GM10248 (cell line): ENCODE data around the gene PIP4K2A.
"Not testable (repeated sequence)": the region's sequence is repeated elsewhere in the genome, so short reads cannot be mapped to it uniquely, and the experiment has no call there.

Experiments
- CTCF ChIA-PET: fragments of 300-600 bp; sonication (Branson Sonifier 250); formaldehyde crosslinking; extraction: SDS; loops from one replicate; lab custom pipeline; 2021; ENCODE audit warnings: antibody characterized with exemption; lab: Yijun Ruan, JAX
- POLR2A ChIA-PET: fragments of 350-650 bp; sonication (Branson Sonifier 250); formaldehyde crosslinking; extraction: SDS; loops from one replicate; lab custom pipeline; 2020; ENCODE audit warnings: antibody characterized with exemption; lab: Yijun Ruan, JAX
- DNase-seq: peaks from one replicate; pipeline ENCODE4 v3.0.0; 2012; ENCODE audit errors: extremely low spot score
- TF ChIP-seq, protein P1 (sequence below): IDR thresholded peaks from 2 replicates; pipeline ENCODE4 v1.5.1; 2012; ENCODE audit warnings: mild to moderate bottlenecking, low read depth; ENCODE audit errors: extremely low read depth, missing control alignments, control extremely low read depth

The PIP4K2A gene

DNA sequence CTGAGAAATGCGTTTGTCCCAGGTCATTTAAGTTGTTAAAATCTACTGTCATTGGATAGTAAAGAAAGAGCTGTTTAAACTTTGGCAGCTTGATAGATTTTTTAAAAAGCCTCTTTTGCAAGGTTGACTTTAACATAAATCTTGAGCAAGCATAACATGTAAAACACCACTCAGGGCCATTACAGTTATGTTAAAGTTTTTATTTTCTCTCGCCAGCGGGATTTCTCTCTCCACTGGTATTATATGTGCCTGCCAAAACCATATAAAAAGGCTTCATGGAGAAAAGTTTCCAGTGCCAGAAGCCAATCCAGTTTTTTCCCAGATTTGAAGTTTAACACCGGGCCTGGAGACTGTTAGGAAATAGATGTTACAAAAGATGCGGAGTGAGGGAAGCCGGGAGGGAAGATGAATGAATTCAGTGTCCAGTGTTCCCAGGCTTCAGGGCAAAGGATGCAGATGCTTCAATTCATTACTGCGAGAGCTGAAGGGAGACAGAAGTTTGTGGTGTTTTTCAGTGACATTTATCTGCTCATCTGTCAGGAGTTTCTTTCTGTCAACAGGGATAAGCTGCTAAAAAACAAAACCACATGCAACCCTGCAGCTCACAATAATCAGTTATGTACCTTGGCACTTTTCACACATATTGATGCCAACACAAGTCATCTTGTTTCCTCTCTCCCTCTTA lies 213.6 kb downstream of the PIP4K2A start:
- POLR2A ChIA-PET = no interaction called here
- CTCF ChIA-PET = interaction anchor here (0.9 to 1.8 kb wide), 5 partner anchors 14 to 51 kb away, joined by 3 to 6 read pairs (median 3); no protein-coding TSS in a partner anchor
- TF ChIP-seq, protein P1, sequence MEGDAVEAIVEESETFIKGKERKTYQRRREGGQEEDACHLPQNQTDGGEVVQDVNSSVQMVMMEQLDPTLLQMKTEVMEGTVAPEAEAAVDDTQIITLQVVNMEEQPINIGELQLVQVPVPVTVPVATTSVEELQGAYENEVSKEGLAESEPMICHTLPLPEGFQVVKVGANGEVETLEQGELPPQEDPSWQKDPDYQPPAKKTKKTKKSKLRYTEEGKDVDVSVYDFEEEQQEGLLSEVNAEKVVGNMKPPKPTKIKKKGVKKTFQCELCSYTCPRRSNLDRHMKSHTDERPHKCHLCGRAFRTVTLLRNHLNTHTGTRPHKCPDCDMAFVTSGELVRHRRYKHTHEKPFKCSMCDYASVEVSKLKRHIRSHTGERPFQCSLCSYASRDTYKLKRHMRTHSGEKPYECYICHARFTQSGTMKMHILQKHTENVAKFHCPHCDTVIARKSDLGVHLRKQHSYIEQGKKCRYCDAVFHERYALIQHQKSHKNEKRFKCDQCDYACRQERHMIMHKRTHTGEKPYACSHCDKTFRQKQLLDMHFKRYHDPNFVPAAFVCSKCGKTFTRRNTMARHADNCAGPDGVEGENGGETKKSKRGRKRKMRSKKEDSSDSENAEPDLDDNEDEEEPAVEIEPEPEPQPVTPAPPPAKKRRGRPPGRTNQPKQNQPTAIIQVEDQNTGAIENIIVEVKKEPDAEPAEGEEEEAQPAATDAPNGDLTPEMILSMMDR = no peak
- no peak for DNase-seq

DNA sequence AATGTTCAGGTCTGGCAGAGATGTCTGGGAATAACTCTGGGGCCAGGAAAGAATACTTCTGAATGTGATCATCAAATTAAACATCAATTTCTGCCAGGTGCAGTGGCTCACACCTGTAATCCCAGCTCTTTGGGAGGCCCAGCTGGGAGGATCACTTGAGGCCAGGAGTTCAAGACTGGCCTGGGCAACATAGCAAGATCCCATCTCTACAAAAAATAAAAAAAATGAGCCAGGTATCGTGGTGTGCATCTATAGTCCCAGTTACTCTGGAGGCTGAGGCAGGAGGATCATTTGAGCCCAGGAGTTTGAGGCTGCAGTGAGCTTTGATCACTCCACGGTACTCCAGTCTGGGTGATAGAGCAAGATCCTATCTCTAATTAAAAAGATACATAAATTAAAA lies 214.4 kb downstream of the PIP4K2A start:
- POLR2A ChIA-PET, DNase-seq: not testable (repeated sequence)
- CTCF ChIA-PET = interaction anchor here (0.9 to 1.8 kb wide), 3 partner anchors 13 to 43 kb away, joined by 3 to 6 read pairs (median 3); no protein-coding TSS in a partner anchor

DNA sequence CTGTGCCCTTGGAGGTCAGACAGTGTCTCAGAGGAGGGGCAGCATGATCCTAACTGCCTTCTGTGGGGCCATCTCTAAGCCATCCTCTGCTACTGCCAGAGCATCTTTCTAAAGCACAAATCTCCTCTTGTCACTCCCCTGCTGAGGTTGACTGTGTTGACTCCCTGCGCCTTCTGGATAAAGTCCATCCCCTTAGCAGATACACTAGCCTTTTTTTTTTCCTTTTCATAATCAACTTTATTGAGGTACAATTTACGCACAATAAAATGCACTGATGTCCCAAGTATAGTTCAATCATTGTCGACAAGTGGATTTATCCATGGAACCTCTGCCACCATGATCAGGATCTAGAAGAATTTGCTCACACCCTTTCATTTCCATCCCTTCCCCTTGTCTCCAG lies 219.0 kb downstream of the PIP4K2A start:
- ChIA-PET CTCF (interaction anchor here (1.7 kb wide), 1 partner anchor 16 kb away, joined by 5 read pairs; no protein-coding TSS in a partner anchor), POLR2A (no interaction called here)
- TF ChIP-seq, protein P1 = no peak
- DNase-seq = no peak

DNA sequence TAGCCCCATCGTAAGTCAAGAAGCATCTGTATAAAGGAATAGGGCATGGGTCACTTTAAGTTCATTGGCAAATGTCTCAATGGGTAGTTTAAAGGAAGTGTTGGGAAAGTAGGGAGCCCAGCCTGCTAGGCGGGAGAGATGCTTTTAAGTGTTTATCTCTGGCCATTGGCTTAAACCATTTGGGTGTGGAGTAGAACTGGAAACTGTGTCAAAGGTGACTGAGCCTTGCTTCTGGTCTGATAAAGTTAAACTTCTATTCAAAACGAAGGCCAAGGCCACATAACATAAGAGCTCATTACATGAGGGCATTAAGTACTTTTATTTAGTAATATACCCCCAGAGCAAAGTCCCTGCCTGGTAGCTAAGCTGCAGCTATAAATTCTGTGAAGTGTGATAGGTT lies 220.4 kb downstream of the PIP4K2A start:
- POLR2A ChIA-PET = no interaction called here
- no peak for DNase-seq
- CTCF ChIA-PET = interaction anchor here (1.2 to 1.6 kb wide), 3 partner anchors 8 to 12 kb away, joined by 3 to 7 read pairs (median 4); no protein-coding TSS in a partner anchor
- TF ChIP-seq, protein P1 = no peak

DNA sequence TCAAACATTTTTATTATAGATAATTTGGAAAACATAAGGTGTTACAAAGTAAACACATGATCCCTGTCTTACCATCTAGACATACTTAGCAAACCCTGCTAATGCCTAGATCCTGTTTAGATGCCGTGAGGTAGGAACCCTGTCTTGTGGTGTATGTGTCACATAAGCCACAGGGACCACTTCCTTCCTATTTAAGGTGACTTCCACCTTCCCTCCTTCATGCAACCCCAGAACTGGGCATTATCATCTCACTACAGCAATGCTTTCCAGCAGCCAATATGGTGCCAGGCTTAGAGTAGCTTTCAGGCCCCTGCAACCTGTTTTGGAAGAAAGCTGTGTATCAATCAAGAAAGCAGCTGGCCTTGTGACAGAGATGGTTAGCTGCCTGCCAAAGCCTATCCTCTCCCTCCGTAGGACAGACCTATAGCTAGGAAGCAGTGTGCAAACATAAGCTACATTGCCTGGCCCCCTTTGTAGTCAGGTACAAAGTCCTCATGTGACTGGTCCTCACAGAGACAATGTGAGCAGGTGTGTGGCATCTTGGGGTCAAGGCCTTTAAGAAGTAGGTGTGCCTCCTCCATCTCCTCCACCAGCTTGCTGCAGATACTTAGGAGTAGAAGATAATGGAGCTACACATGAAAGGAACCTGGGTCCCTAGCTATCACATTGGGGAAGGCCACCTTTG lies 222.3 kb downstream of the PIP4K2A start:
- DNase-seq = no peak
- POLR2A ChIA-PET = no interaction called here
- CTCF ChIA-PET = interaction anchor here (1.1 to 1.5 kb wide), 2 partner anchors 17 to 58 kb away, joined by 4 read pairs; no protein-coding TSS in a partner anchor
- TF ChIP-seq, protein P1 = no peak

DNA sequence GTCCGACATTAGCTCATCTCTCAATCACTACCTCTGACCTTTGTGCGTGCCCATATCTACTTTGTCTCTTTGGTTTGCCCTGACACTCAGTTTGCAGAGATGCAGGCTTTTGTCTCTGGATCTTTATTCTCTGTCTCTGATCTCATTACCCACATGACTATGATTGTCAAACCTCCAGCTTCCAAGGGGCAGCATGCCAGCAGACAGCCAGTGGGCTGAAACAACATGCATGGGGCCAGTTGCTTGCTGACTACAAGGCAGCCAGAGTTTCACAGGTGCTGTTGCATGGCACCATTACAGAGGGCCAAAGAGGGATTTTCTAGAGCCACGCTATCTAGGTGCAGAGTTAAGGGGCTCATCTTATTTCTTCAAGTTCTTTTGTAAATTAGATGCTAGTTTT lies 222.9 kb downstream of the PIP4K2A start:
- POLR2A ChIA-PET = no interaction called here
- TF ChIP-seq, protein P1 = no peak
- DNase-seq = no peak
- CTCF ChIA-PET = interaction anchor here (0.6 kb wide), 1 partner anchor 29 kb away, joined by 3 read pairs; no protein-coding TSS in a partner anchor

DNA sequence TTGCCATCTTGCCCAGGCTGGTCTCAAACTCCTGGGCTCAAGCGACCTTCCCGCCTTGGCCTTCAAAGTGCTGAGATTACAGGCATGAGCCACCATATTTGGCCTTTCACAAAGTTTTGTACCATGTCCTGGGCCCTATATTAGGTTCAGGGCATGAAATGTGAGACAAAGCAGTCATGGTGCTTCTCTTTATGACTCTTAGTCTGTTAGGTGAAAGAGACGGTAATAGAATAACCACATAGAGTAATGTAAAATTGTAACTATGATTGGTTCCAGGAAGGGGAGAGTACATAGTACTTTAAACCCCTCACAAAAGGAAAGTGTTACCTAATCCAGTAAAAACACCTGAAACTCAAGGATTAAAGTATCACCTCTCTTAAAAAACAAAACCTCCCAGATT lies 224.4 kb downstream of the PIP4K2A start:
- POLR2A ChIA-PET = no interaction called here
- CTCF ChIA-PET = no interaction called here

More for the DNA sequence above, 224.4 kb downstream of the PIP4K2A start:
- DNase-seq = no peak
- TF ChIP-seq, protein P1 = no peak
